Hepatocyte (in vitro differentiated cells): ENCODE measurements around the gene TACR2.

ENCODE experiments used
- EZH2 ChIP-seq: fragments of 200-600 bp; sonication (generic); IDR thresholded peaks from 2 replicates; pipeline ENCODE4 v1.6.1; 2016; ENCODE audit warnings: antibody characterized with exemption, mild to moderate bottlenecking, borderline replicate concordance
- TF ChIP-seq, protein P1 (sequence below): fragments of 200-600 bp; sonication (generic); IDR thresholded peaks from 2 replicates; pipeline ENCODE4 v1.5.1; 2016; ENCODE audit warnings: antibody characterized with exemption, mild to moderate bottlenecking; ENCODE audit not compliant: poor library complexity

- TF ChIP-seq EZH2, result no peak
- TF ChIP-seq, protein P1, sequence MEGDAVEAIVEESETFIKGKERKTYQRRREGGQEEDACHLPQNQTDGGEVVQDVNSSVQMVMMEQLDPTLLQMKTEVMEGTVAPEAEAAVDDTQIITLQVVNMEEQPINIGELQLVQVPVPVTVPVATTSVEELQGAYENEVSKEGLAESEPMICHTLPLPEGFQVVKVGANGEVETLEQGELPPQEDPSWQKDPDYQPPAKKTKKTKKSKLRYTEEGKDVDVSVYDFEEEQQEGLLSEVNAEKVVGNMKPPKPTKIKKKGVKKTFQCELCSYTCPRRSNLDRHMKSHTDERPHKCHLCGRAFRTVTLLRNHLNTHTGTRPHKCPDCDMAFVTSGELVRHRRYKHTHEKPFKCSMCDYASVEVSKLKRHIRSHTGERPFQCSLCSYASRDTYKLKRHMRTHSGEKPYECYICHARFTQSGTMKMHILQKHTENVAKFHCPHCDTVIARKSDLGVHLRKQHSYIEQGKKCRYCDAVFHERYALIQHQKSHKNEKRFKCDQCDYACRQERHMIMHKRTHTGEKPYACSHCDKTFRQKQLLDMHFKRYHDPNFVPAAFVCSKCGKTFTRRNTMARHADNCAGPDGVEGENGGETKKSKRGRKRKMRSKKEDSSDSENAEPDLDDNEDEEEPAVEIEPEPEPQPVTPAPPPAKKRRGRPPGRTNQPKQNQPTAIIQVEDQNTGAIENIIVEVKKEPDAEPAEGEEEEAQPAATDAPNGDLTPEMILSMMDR, result no peak
These were observed 40.1 kb downstream of the TACR2 start for GRCh38 chr10:69376662-69377061.
